Ovary (tissue), 3 donors: ENCODE data around the gene GBP2.

ENCODE experiments used
- CTCF ChIP-seq, 3 donors: fragments of 450-650 bp in 2 of 3; fragments of 200-600 bp in 1 of 3; IDR thresholded peaks; one replicate each; pipeline versions ENCODE4 v1.5.1 to v1.8.0; 2016 to 2022; ENCODE audit warnings: antibody characterized with exemption in 3 of 3, mild to moderate bottlenecking in 1 of 3
- EP300 ChIP-seq: sonication (generic); formaldehyde crosslinking; IDR thresholded peaks from one replicate; pipeline ENCODE4 v1.6.1; 2017; ENCODE audit warnings: antibody characterized with exemption
- donor health status: DM: no; HTN: no; CAD: no.

- TF ChIP-seq CTCF (IDR thresholded peaks at IDR 0.05) (no peak), EP300 (no peak)
These were observed 44.5 kb upstream of the GBP2 start for GRCh38 chr1:89170170-89171066.
